GM12891 (cell line): ENCODE data around the gene SLC25A24.
"Not testable (repeated sequence)": the region's sequence is repeated elsewhere in the genome, so short reads cannot be mapped to it uniquely, and the experiment has no call there.

Experiments
- PAX5 ChIP-seq: IDR thresholded peaks from 2 replicates; pipeline ENCODE4 v1.6.1; 2011; ENCODE audit warnings: low read length, moderate library complexity, mild to moderate bottlenecking; ENCODE audit not compliant: insufficient read depth, severe bottlenecking
- POLR2A ChIP-seq: IDR thresholded peaks from 2 replicates; pipeline ENCODE4 v1.6.1; 2011; ENCODE audit warnings: low read depth, low read length, control low read depth
- POLR2AphosphoS5 ChIP-seq: IDR thresholded peaks from 2 replicates; pipeline ENCODE4 v1.6.1; 2011; ENCODE audit warnings: low read depth, low read length, control low read depth
- SPI1 ChIP-seq: IDR thresholded peaks from 2 replicates; pipeline ENCODE4 v1.6.1; 2011; ENCODE audit warnings: low read depth, low read length, control low read depth
- TAF1 ChIP-seq: IDR thresholded peaks from 2 replicates; pipeline ENCODE4 v1.6.1; 2011; ENCODE audit warnings: low read depth, low read length, control low read depth

- TF ChIP-seq POLR2A, POLR2AphosphoS5, TAF1, PAX5, SPI1: not testable (repeated sequence)
These were observed 27.6 kb upstream of the SLC25A24 start for GRCh38 chr1:108227772-108228171.
